Dedifferentiated amniotic fluid mesenchymal stem cell (primary cell): ENCODE measurements around the gene CREB5.
A peak's percentile ranks its signal among the peaks of the same experiment; 100 is the strongest.
"Not testable (repeated sequence)": the region's sequence is repeated elsewhere in the genome, so short reads cannot be mapped to it uniquely, and the experiment has no call there.

Experiments used
- DNase-seq: peaks from one replicate; pipeline ENCODE4 v3.0.0-alpha.2; 2016; ENCODE audit errors: extremely low spot score

CREB5 gene

GRCh38 chr7:28608731-28609130, 196.4 kb downstream of the CREB5 start:
- no peak for DNase-seq

- DNase-seq, result no peak
Observed at GRCh38 chr7:28609608-28610007, 197.3 kb downstream of the CREB5 start.

- not testable (repeated sequence) for DNase-seq
Observed at GRCh38 chr7:28611399-28611897, 199.1 kb downstream of the CREB5 start.

- DNase-seq, result no peak
Observed at GRCh38 chr7:28613262-28613661, 200.9 kb downstream of the CREB5 start.

GRCh38 chr7:28615091-28615490, 202.8 kb downstream of the CREB5 start:
- DNase-seq, result no peak

- no peak for DNase-seq
Observed at GRCh38 chr7:28617308-28617880, 205.1 kb downstream of the CREB5 start.

- DNase-seq, result no peak
Observed at GRCh38 chr7:28618383-28618782, 206.1 kb downstream of the CREB5 start.

- no peak for DNase-seq
Observed at GRCh38 chr7:28619256-28619655, 206.9 kb downstream of the CREB5 start.

- DNase-seq, result no peak
Observed at GRCh38 chr7:28621369-28621841, 209.1 kb downstream of the CREB5 start.

GRCh38 chr7:28623105-28623730, 210.9 kb downstream of the CREB5 start:
- peak; percentile 87 for DNase-seq

- no peak for DNase-seq
Observed at GRCh38 chr7:28623863-28624262, 211.5 kb downstream of the CREB5 start.

GRCh38 chr7:28625432-28625831, 213.1 kb downstream of the CREB5 start:
- DNase-seq, result peak; percentile 22

GRCh38 chr7:28626221-28626620, 213.9 kb downstream of the CREB5 start:
- DNase-seq, result no peak

GRCh38 chr7:28626624-28627262, 214.4 kb downstream of the CREB5 start:
- peak; percentile 19 for DNase-seq

- no peak for DNase-seq
Observed at GRCh38 chr7:28627263-28627653, 214.9 kb downstream of the CREB5 start.

- DNase-seq, result no peak
Observed at GRCh38 chr7:28627896-28628295, 215.6 kb downstream of the CREB5 start.

GRCh38 chr7:28629216-28629842, 217.0 kb downstream of the CREB5 start:
- peak; percentile 43 for DNase-seq

GRCh38 chr7:28630350-28630749, 218.0 kb downstream of the CREB5 start:
- peak; percentile 90 for DNase-seq

GRCh38 chr7:28631995-28632394, 219.7 kb downstream of the CREB5 start:
- DNase-seq, result no peak

GRCh38 chr7:28638914-28639313, 226.6 kb downstream of the CREB5 start:
- no peak for DNase-seq

- no peak for DNase-seq
Observed at GRCh38 chr7:28640001-28640400, 227.7 kb downstream of the CREB5 start.

GRCh38 chr7:28641752-28642545, 229.6 kb downstream of the CREB5 start:
- DNase-seq, result no peak
